GM20431 (cell line): ENCODE results near the gene LONRF2.

Experiments
- in situ Hi-C: fragments of 300-500 bp; cut with MseI, MboI; formaldehyde crosslinking; loops from one replicate; pipeline ENCODE4 v1.15.0; 2020; ENCODE audit warnings: low sequenced_read_pairs; ENCODE audit not compliant: unreplicated experiment

LONRF2 gene

GRCh38 chr2:100242891-100243619 lies 79.2 kb downstream of the LONRF2 start:
- in situ Hi-C loops: no loop called here

- in situ Hi-C loops: no loop called here
Measured at GRCh38 chr2:100242476-100242875, 79.8 kb downstream of the LONRF2 start.

- in situ Hi-C loops: no loop called here
Measured at GRCh38 chr2:100241236-100241635, 81.1 kb downstream of the LONRF2 start.

GRCh38 chr2:100240386-100240785 lies 81.9 kb downstream of the LONRF2 start:
- in situ Hi-C loops: no loop called here

- in situ Hi-C loops: no loop called here
Measured at GRCh38 chr2:100239486-100240210, 82.7 kb downstream of the LONRF2 start.

GRCh38 chr2:100238471-100238870 lies 83.8 kb downstream of the LONRF2 start:
- in situ Hi-C loops: no loop called here

GRCh38 chr2:100237770-100238169 lies 84.5 kb downstream of the LONRF2 start:
- in situ Hi-C loops: no loop called here

- in situ Hi-C loops: no loop called here
Measured at GRCh38 chr2:100237163-100237562, 85.1 kb downstream of the LONRF2 start.

- in situ Hi-C loops: no loop called here
Measured at GRCh38 chr2:100236166-100236565, 86.1 kb downstream of the LONRF2 start.

GRCh38 chr2:100235581-100235980 lies 86.7 kb downstream of the LONRF2 start:
- in situ Hi-C loops: no loop called here

- in situ Hi-C loops: no loop called here
Measured at GRCh38 chr2:100235098-100235497, 87.2 kb downstream of the LONRF2 start.

GRCh38 chr2:100234141-100234540 lies 88.2 kb downstream of the LONRF2 start:
- in situ Hi-C loops: no loop called here

GRCh38 chr2:100233061-100233460 lies 89.2 kb downstream of the LONRF2 start:
- in situ Hi-C loops: no loop called here

GRCh38 chr2:100230754-100231153 lies 91.5 kb downstream of the LONRF2 start:
- in situ Hi-C loops: no loop called here

GRCh38 chr2:100228967-100229366 lies 93.3 kb downstream of the LONRF2 start:
- in situ Hi-C loops: no loop called here

GRCh38 chr2:100228415-100228814 lies 93.9 kb downstream of the LONRF2 start:
- in situ Hi-C loops: no loop called here

- in situ Hi-C loops: no loop called here
Measured at GRCh38 chr2:100224988-100225710, 97.2 kb downstream of the LONRF2 start.

GRCh38 chr2:100223502-100223901 lies 98.8 kb downstream of the LONRF2 start:
- in situ Hi-C loops: no loop called here
